Omental fat pad (tissue), 4 donors: ENCODE measurements around the gene NTRK2. TPM values are rescaled to one million over a fixed set of nuclear protein-coding genes. Genes with fewer than 3 reads are reported as not detected.

Source experiments
- ATAC-seq: fragments of 150-250 bp; one replicate; pipeline ENCODE4 v1.9.1; 2016; ENCODE audit warnings: mild to moderate bottlenecking, moderate library complexity; ENCODE audit not compliant: low FRiP score
- DNase-seq: peaks from one replicate; pipeline ENCODE4 v3.0.0-alpha.2; 2019; ENCODE audit warnings: low spot score
- CTCF ChIP-seq, 3 donors: fragments of 450-650 bp; IDR thresholded peaks; one replicate each; pipeline ENCODE4 v1.5.1; 2016 to 2017; ENCODE audit warnings: antibody characterized with exemption in 3 of 3, mild to moderate bottlenecking in 3 of 3, moderate library complexity in 2 of 3
- total RNA-seq, 4 donors: library from RNA; depleted of rRNA; stranded (reverse); fragments of >200 nt; gene quantifications; one replicate each; pipeline ENCODE4 v1.1.0, GENCODE V29; 2016

The NTRK2 gene
- total RNA-seq, 4 donors from 2014 or later = 13.9 to 20.2 (median 16.1) TPM

GRCh38 chr9:85042981-85043647 lies 373.6 kb downstream of the NTRK2 start:
- no peak for DNase-seq
- no peak for TF ChIP-seq CTCF (IDR thresholded peaks at IDR 0.05)
- ATAC-seq = no peak

- ATAC-seq (no peak), DNase-seq (no peak)
- TF ChIP-seq CTCF (IDR thresholded peaks at IDR 0.05) = no peak
Measured at GRCh38 chr9:85045271-85045670, 375.7 kb downstream of the NTRK2 start.

- DNase-seq (no peak), ATAC-seq (no peak)
- TF ChIP-seq CTCF (IDR thresholded peaks at IDR 0.05) = no peak
Measured at GRCh38 chr9:85046475-85046874, 376.9 kb downstream of the NTRK2 start.

GRCh38 chr9:85053206-85053786 lies 383.8 kb downstream of the NTRK2 start:
- DNase-seq (no peak), ATAC-seq (no peak)
- TF ChIP-seq CTCF (IDR thresholded peaks at IDR 0.05) = no peak

GRCh38 chr9:85054017-85054416 lies 384.5 kb downstream of the NTRK2 start:
- no peak for TF ChIP-seq CTCF (IDR thresholded peaks at IDR 0.05)

GRCh38 chr9:85055506-85056202 lies 386.1 kb downstream of the NTRK2 start:
- no peak for DNase-seq
- ATAC-seq = no peak
- TF ChIP-seq CTCF (IDR thresholded peaks at IDR 0.05) = no peak

More at GRCh38 chr9:85054017-85054416, 384.5 kb downstream of the NTRK2 start:
- DNase-seq = no peak
- no peak for ATAC-seq
